Esophagus squamous epithelium (tissue), 4 donors: ENCODE measurements around the gene RBFA.

Experiments used
- CTCF ChIP-seq, 6 experiments: fragments of 450-650 bp in 4 of 6; fragments of 200-600 bp in 2 of 6; sonication (generic) in 2 of 6; IDR thresholded peaks; one replicate each; pipeline ENCODE4 v1.5.1; 2016 to 2019; ENCODE audit warnings: antibody characterized with exemption in 6 of 6, mild to moderate bottlenecking in 4 of 6, moderate library complexity in 4 of 6
- POLR2A ChIP-seq, 4 donors: fragments of 450-650 bp; IDR thresholded peaks; one replicate each; pipeline ENCODE4 v1.6.1; 2017; ENCODE audit warnings: antibody characterized with exemption in 4 of 4, mild to moderate bottlenecking in 4 of 4, moderate library complexity in 3 of 4

DNA sequence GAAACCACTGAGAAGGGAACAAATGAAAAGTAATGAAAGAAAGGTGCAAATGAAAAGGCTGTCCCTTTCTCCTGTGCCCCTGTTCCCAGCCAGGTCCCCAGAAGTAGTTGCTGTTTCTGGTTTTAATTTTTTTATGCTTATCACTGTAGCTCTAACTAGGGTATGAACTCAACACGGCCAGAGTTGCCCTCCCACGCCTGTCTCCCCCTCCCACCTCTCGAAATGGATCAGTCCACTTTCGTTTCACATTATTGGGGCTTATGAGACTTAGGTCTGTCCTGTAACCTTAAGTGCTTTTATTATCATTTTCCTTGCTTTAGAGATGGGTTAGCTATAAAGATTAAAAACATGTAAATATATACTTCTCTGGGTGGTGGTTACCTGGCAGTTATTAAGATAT is 8.6 kb downstream of the RBFA start:
- TF ChIP-seq CTCF (IDR thresholded peaks at IDR 0.05), result no peak
- TF ChIP-seq POLR2A (IDR thresholded peaks at IDR 0.05), result no peak
